Limb (tissue), 2 donors: Measurements from ENCODE around the gene TNFAIP8.

Experiments used
- DNase-seq, 2 donors: peaks; one replicate each; pipeline ENCODE4 v3.0.0-alpha.2; 2016; ENCODE audit errors: extremely low spot score in 2 of 2

Gene TNFAIP8

GRCh38 chr5:119367502-119368237 is 11.9 kb downstream of the TNFAIP8 start:
- no peak for DNase-seq

GRCh38 chr5:119368238-119368630 is 12.4 kb downstream of the TNFAIP8 start:
- DNase-seq: no peak

GRCh38 chr5:119370486-119370885 is 14.7 kb downstream of the TNFAIP8 start:
- DNase-seq: no peak

GRCh38 chr5:119371146-119371545 is 15.3 kb downstream of the TNFAIP8 start:
- DNase-seq: no peak

- DNase-seq: no peak
Measured at GRCh38 chr5:119373449-119373858, 17.6 kb downstream of the TNFAIP8 start.

GRCh38 chr5:119374901-119375300 is 19.1 kb downstream of the TNFAIP8 start:
- DNase-seq: no peak

- DNase-seq: no peak
Measured at GRCh38 chr5:119377066-119377465, 21.2 kb downstream of the TNFAIP8 start.

GRCh38 chr5:119378075-119378700 is 22.4 kb downstream of the TNFAIP8 start:
- DNase-seq: no peak

GRCh38 chr5:119379096-119379495 is 23.3 kb downstream of the TNFAIP8 start:
- no peak for DNase-seq

GRCh38 chr5:119379942-119380547 is 24.2 kb downstream of the TNFAIP8 start:
- no peak for DNase-seq

- DNase-seq: no peak
Measured at GRCh38 chr5:119382169-119382568, 26.4 kb downstream of the TNFAIP8 start.

GRCh38 chr5:119383008-119383407 is 27.2 kb downstream of the TNFAIP8 start:
- no peak for DNase-seq

- no peak for DNase-seq
Measured at GRCh38 chr5:119385136-119385535, 29.3 kb downstream of the TNFAIP8 start.

GRCh38 chr5:119385536-119386128 is 29.8 kb downstream of the TNFAIP8 start:
- no peak for DNase-seq

- no peak for DNase-seq
Measured at GRCh38 chr5:119386596-119387344, 31.0 kb downstream of the TNFAIP8 start.

GRCh38 chr5:119387945-119388618 is 32.3 kb downstream of the TNFAIP8 start:
- DNase-seq: no peak

GRCh38 chr5:119388619-119389190 is 32.9 kb downstream of the TNFAIP8 start:
- DNase-seq: no peak

GRCh38 chr5:119389288-119390030 is 33.6 kb downstream of the TNFAIP8 start:
- DNase-seq: no peak

- DNase-seq: no peak
Measured at GRCh38 chr5:119390404-119390803, 34.6 kb downstream of the TNFAIP8 start.

- no peak for DNase-seq
Measured at GRCh38 chr5:119393201-119393691, 37.4 kb downstream of the TNFAIP8 start.
